Spleen (tissue), 7 donors: ENCODE results near the gene ALPK3.

Source experiments
- POLR2A ChIP-seq, 3 donors: fragments of 450-650 bp; IDR thresholded peaks; one replicate each; pipeline ENCODE4 v1.5.1; 2017; ENCODE audit warnings: antibody characterized with exemption in 3 of 3, mild to moderate bottlenecking in 1 of 3
- POLR2AphosphoS5 ChIP-seq, 3 donors: sonication (generic); formaldehyde crosslinking; IDR thresholded peaks; one replicate each; pipeline ENCODE4 v1.5.1; 2017; ENCODE audit warnings: antibody characterized with exemption in 3 of 3
- TF ChIP-seq, protein P1 (sequence below), 11 experiments: fragments of 200-600 bp in 7 of 11; fragments of 450-650 bp in 4 of 11; sonication (generic) in 4 of 11; IDR thresholded peaks in 8 of 11; conservative IDR thresholded peaks in 3 of 11; 1 replicate in 7 of 11; 2 replicates in 4 of 11; pipeline versions ENCODE4 v1.4.0 to v1.8.0; 2016 to 2021; ENCODE audit warnings: antibody characterized with exemption in 11 of 11, inconsistent platforms in 4 of 11, mild to moderate bottlenecking in 1 of 11
- donor health status: DM: no; HTN: no; CAD: no; lungs with moderate emphysema.
- donor health status: DM: no; HTN: no; CAD: no.
- donor health status: DM: no; HTN: no; CAD: no.

- TF ChIP-seq POLR2A (IDR thresholded peaks at IDR 0.05) = no peak
- TF ChIP-seq, protein P1, sequence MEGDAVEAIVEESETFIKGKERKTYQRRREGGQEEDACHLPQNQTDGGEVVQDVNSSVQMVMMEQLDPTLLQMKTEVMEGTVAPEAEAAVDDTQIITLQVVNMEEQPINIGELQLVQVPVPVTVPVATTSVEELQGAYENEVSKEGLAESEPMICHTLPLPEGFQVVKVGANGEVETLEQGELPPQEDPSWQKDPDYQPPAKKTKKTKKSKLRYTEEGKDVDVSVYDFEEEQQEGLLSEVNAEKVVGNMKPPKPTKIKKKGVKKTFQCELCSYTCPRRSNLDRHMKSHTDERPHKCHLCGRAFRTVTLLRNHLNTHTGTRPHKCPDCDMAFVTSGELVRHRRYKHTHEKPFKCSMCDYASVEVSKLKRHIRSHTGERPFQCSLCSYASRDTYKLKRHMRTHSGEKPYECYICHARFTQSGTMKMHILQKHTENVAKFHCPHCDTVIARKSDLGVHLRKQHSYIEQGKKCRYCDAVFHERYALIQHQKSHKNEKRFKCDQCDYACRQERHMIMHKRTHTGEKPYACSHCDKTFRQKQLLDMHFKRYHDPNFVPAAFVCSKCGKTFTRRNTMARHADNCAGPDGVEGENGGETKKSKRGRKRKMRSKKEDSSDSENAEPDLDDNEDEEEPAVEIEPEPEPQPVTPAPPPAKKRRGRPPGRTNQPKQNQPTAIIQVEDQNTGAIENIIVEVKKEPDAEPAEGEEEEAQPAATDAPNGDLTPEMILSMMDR (IDR thresholded peaks at IDR 0.05 in 8 of 11, conservative IDR thresholded peaks at IDR 0.05 in 3 of 11) = no peak
- no peak for TF ChIP-seq POLR2AphosphoS5 (IDR thresholded peaks at IDR 0.05)
Measured at GRCh38 chr15:84855765-84856164, 38.6 kb downstream of the ALPK3 start.
